Endometrium (tissue), 2 donors: Measurements from ENCODE around the gene FAM156A.
A peak's percentile ranks its signal among the peaks of the same experiment; 100 is the strongest.
"Not testable (repeated sequence)": the region's sequence is repeated elsewhere in the genome, so short reads cannot be mapped to it uniquely, and the experiment has no call there.

Experiments used
- FAIRE-seq: peaks from 2 replicates; lab custom pipeline; 2012; peaks lifted over from hg19 to GRCh38; lab: Jason Lieb, UNC
- donor health status: control.
- donor health status: control.

The FAM156A gene

DNA sequence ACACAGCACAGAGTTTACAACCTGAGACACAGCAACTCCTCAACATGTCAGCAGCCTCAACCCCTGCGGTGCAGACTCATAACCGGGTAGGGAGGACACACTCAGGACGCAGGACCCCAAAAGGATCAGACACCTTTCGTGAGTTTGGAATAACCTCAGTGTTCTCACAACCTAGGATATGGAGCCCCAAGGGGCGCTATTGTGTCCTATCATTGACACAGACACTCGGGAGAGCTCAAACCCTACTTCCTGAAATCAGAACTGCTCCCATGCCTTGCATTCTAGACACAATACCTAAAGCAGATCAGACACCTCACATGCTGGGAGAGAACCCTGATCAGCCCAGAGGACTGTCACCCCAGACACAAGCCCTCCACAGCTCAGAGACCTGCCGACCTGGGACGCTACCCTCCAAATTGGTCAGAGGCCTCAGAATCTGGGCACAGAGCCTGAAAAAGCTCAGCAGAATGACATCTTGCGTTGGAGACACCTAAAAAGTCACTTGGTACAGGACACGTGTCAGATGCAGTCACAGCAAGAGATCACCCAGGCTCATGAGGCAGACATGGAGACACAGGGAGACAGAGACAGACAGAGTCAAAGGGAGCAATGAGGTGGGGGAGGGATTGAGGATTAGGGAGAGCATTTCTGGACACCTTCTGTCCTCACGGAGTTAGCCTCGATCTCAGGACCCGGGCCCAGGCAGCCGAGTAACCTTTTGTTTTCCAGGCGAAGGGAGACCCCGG lies 8.8 kb upstream of the FAM156A start:
- FAIRE-seq, result not testable (repeated sequence)

DNA sequence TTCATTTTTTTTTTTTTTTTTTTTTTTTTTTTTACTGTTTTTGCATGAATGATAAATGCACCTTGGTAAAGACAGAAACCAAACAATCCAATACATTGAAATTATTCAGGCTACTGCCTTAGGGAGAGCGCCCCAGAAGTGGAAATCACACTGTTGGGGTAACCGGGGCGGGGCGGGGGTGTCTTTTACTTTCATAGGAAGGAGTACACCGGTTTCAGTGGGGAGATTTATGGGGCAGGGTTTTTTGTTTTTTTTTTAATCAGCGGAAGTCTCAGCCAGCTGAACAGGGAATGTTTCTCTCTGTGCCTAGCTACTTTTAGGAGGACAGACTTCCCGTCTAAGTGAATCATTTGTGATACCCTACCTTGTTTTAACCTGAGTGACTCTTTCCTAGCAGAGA lies 643 bp upstream of the FAM156A start:
- FAIRE-seq, result not testable (repeated sequence)

DNA sequence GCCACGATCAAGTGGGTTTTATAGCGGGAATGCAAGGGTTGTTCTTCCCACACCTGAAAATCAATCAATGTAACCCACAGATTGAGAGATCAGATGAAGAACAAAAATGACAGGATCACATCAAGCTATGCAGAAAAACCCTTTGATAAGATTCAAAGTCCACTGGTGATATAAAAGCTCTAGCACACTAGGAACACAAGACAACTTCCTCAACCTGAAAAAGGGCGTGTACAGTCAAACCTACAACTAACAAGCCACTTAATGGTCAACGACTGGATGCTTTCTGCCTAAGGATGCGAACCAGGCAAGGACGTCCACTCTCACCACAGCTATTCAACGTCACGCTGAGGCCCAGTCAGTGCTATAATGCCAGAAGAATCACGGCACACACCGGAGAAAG lies 8.4 kb downstream of the FAM156A start:
- not testable (repeated sequence) for FAIRE-seq

DNA sequence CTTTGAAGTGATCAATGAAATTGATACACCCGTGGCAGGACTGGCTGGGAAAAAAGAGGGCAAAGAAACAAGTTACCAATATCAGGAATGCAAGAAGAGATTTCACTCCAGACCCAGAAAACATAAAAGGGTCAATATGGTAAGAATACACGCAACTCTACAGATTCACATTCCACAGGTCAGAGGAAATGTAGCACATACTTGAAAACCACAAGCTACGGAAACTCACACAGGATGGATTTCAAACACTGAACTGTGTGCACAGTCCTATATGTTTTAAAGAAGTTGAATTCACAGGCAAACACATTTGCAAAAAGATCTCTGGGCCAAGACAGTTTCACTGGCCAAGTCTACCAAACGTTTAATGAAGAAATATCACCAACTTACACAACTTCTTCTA lies 9.0 kb downstream of the FAM156A start:
- FAIRE-seq, result not testable (repeated sequence)

DNA sequence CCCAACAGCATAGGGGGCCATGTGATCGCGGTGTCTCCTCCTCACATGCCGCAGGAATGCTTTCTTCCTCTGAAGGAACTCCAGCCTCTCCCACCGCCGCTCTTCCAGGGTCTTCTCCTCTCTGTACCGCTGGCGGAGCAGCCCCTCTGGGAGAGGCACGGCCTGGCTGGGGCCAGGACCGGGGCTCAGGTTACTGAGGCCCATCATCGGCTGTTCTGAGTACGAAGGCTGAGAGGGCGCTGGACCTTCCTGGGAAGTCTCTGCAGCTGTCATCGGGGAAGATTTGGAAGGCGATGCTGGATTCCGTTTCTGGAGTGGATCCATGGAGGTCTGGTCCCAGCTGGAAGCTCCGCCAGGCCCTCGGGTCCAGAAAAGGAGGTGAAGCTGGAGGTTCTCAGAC lies 10.1 kb downstream of the FAM156A start:
- not testable (repeated sequence) for FAIRE-seq

DNA sequence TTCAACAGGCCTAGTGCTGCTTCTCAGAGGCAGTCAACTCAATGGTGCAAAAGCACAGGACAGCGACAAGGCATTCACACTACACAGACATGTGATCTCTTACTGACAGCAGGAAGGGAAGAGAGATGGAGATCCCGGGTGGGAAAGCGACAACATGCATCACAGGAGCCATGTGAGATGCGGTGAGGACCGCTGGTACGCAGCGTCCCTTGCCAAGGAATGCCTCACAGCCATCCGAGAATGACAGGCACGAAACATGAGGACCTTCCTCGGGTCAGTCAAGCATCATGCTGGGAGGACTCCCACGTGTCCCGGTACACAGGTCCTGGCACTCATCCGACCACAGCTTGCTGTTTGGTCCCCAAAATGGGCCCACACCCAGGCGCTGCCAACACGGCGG lies 10.8 kb downstream of the FAM156A start:
- FAIRE-seq, result not testable (repeated sequence)

DNA sequence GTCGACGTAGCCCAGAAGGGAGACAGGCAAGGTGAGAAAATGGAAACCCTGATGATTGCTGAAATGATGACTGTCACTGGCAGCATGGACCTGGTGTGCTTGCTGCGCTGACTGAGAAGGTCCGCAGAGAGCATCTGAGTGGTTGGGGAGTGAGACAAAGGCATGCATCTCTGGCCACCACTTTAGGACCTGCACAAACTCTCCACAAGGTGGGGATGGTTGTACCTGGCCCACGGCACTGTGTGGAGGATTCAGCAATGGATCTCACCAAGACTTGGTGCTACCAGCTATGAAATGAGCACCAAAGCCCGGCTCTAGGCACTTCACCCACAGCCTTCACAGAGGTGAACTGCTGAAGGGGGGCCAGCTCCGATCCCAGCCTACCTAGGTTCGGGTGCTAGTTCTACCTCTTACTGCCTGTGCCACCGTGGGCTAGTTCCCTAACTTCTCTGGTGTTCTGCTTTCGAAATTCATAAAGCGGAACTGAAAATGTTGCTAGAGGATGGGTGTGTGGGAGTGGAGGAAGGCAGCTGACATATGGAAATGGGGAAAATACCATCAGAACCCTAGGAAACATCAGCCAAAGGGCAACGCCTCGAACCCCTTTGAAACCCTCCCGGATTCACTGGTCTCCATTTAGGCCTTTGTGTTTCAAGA lies 12.4 kb downstream of the FAM156A start:
- not testable (repeated sequence) for FAIRE-seq

DNA sequence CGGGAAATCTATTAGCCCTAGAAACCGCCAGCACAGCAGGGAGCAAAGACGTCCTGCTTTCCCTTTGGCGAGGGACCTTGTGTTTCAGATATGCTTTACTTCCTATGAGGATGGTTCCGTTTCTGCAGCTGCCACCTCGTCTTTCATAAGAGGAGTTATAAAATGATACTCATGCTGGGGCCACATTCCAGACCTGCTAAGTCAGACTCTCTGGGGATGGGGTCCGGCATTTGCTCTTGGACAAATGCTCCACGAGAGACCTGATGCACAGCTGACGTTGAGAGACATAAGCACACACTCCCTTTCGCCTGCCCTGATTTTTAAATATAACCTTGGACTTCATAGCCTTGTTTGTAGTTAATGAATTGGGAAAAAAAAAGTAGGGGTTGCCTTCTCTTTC lies 16.6 kb downstream of the FAM156A start:
- not testable (repeated sequence) for FAIRE-seq

DNA sequence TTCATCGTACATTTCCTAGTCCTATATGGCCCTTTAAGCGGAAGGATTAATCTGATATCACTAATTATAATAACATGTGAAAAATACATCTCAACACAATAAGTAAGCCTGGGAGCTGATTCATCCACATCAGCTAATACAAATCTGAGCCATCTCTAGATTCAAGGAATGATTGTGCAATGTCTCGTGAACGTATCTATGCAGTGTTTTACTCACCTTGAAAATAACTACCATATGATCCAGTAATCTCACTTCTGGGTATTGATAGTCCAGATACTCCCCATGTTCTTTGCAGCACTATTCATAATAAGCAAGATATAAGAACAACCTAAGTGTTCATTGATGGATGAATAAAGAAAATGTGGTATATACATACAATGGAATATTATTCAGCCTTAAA lies 17.6 kb downstream of the FAM156A start:
- not testable (repeated sequence) for FAIRE-seq

DNA sequence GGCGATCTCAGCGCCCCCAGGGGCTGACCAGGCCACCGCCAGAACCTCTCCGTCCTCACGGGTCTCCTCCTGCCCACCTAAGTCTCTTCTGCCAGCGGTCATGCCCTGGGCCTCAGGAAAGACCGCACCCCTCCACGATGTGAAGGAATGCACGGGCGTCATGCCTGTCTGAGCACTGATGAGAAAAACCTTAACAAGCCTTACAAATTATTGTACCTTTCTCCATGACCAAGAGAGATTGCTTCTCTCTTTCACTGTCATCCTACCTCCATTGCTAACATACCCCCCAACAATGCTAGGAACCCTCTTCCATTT lies 22.9 kb downstream of the FAM156A start:
- not testable (repeated sequence) for FAIRE-seq

DNA sequence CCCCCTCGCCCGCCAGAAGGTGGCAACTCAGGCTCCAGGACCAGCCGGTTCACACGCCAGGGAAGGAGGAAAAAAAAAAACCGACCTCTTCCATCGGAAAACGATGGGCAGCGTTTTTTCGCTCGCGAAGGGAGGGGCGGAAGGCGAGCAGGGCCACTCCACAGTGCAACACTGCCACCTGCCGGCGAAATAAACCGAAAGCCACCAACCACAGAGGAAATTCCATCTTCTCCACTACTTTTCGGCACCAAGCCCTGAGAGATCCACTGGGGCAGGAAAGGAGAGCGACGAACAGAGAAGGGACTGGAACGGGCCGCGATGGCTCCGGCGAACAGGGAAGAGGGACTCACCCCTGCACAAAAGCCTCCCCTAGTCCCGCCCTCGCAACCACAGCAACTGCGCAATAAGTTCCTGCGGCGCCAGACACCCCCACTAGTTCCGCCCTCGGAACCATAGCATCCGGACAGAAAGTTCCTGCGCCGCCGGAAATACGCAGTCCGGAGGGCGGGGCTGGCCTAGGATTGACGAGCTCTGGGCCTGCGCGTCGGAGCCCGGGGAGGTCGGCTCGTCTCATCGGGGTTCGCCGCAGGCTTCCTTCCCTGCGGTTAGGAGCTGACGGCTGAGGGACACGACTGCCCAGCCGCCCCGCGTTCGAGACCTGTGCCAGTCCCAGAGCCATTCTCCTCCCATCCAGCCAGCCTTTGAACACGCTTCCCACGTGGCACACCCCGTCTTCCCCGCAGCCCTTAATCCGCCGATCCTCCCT lies 23.4 kb downstream of the FAM156A start:
- FAIRE-seq, result peak; percentile 72

DNA sequence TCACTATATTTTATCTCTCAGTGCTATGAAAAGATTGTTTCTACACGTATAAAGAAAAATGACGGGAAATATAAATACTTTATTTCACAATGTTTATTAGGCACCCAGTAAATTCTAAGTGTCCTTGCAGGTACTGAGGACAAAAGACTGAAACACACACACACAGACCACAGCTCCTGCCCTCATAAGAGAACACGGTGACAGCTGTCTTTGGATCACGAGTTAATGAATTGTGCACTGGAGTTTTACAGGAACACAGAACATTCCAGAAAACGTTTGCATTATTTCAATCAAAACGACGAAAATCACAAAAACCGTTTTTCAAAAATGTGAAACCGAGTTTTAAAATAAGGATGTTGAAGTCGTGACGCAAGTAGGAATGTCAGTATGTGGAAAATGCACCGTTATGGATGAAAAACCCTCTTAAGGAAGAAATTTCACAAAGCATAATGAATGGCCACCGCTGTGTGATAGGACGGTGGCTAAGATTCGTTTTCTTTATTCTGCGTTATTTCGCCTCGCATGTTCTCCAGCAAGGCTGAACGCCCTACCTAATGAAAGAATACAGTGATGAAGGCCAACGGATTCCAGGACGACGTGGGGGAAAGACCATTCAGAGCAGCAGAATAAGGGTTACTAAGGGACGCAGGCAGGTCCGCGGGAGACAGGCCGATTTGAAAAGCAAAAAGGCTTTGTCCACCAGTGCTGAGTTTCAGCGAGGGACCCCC lies 24.2 kb downstream of the FAM156A start:
- no peak for FAIRE-seq

DNA sequence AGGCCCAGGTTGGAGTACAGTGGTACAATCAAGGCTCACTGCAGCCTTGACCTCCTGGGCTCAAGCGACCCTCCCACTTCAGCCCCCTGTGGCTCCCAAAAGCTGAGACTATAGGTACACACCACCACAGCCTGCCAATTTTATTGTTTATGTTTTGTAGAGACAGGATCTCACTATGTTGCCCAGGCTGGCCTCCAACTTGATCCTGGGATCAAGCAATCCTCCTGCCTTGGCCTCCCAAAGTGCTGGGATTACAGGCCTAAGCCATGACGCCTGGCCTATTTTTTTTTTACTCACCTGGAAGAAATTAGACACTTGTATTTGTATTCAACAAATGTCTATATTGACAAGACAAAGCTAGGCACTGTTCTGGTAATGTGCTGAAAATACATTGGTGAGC lies 25.1 kb downstream of the FAM156A start:
- no peak for FAIRE-seq

DNA sequence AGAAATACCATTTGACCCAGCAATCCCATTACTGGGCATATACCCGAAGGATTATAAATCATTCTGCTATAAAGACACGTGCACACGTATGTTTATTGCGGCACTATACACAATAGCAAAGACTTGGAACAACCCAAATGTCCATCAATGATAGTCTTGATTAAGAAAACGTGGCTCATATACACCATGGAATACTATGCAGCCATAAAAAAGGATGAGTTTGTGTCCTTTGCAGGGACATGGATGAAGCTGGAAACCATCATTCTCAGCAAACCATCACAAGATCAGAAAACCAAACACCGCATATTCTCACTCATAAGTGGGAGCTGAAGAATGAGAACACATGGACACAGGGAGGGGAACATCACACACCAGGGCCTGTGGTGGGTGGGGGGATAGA lies 28.1 kb downstream of the FAM156A start:
- FAIRE-seq, result not testable (repeated sequence)

DNA sequence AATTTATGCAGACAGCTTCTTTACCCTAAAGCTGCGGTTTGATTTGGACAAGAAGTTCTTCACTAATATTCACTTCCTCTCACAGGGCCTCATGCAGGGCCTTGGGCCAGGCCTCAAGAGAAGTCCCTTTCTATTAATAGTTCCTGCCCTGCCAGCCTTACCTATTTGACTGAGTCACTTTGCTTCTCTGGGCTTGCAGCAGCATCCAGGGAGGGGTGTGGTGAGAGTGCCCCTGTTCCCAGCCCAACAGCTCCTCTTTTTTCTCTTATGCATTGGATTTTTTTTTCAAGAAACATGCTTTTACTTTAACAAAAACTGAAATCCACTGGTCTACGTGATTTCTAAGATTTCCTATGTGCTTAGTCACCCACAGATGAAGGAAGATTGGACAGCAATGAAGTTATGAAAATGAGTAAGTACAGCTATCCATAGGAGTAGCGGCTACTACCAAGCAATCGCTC lies 34.5 kb downstream of the FAM156A start:
- no peak for FAIRE-seq

DNA sequence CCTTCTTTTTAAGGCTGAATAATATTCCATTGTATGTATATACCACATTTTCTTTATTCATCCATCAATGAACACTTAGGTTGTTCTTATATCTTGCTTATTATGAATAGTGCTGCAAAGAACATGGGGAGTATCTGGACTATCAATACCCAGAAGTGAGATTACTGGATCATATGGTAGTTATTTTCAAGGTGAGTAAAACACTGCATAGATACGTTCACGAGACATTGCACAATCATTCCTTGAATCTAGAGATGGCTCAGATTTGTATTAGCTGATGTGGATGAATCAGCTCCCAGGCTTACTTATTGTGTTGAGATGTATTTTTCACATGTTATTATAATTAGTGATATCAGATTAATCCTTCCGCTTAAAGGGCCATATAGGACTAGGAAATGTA lies 43.6 kb downstream of the FAM156A start:
- not testable (repeated sequence) for FAIRE-seq

DNA sequence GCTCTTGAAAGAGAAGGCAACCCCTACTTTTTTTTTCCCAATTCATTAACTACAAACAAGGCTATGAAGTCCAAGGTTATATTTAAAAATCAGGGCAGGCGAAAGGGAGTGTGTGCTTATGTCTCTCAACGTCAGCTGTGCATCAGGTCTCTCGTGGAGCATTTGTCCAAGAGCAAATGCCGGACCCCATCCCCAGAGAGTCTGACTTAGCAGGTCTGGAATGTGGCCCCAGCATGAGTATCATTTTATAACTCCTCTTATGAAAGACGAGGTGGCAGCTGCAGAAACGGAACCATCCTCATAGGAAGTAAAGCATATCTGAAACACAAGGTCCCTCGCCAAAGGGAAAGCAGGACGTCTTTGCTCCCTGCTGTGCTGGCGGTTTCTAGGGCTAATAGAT lies 44.6 kb downstream of the FAM156A start:
- FAIRE-seq, result not testable (repeated sequence)

DNA sequence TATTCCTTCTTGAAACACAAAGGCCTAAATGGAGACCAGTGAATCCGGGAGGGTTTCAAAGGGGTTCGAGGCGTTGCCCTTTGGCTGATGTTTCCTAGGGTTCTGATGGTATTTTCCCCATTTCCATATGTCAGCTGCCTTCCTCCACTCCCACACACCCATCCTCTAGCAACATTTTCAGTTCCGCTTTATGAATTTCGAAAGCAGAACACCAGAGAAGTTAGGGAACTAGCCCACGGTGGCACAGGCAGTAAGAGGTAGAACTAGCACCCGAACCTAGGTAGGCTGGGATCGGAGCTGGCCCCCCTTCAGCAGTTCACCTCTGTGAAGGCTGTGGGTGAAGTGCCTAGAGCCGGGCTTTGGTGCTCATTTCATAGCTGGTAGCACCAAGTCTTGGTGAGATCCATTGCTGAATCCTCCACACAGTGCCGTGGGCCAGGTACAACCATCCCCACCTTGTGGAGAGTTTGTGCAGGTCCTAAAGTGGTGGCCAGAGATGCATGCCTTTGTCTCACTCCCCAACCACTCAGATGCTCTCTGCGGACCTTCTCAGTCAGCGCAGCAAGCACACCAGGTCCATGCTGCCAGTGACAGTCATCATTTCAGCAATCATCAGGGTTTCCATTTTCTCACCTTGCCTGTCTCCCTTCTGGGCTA lies 48.9 kb downstream of the FAM156A start:
- FAIRE-seq, result not testable (repeated sequence)

DNA sequence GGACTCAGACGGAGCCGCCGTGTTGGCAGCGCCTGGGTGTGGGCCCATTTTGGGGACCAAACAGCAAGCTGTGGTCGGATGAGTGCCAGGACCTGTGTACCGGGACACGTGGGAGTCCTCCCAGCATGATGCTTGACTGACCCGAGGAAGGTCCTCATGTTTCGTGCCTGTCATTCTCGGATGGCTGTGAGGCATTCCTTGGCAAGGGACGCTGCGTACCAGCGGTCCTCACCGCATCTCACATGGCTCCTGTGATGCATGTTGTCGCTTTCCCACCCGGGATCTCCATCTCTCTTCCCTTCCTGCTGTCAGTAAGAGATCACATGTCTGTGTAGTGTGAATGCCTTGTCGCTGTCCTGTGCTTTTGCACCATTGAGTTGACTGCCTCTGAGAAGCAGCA lies 50.4 kb downstream of the FAM156A start:
- FAIRE-seq, result not testable (repeated sequence)

DNA sequence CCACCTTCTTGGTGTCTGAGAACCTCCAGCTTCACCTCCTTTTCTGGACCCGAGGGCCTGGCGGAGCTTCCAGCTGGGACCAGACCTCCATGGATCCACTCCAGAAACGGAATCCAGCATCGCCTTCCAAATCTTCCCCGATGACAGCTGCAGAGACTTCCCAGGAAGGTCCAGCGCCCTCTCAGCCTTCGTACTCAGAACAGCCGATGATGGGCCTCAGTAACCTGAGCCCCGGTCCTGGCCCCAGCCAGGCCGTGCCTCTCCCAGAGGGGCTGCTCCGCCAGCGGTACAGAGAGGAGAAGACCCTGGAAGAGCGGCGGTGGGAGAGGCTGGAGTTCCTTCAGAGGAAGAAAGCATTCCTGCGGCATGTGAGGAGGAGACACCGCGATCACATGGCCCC lies 51.2 kb downstream of the FAM156A start:
- FAIRE-seq, result not testable (repeated sequence)

DNA sequence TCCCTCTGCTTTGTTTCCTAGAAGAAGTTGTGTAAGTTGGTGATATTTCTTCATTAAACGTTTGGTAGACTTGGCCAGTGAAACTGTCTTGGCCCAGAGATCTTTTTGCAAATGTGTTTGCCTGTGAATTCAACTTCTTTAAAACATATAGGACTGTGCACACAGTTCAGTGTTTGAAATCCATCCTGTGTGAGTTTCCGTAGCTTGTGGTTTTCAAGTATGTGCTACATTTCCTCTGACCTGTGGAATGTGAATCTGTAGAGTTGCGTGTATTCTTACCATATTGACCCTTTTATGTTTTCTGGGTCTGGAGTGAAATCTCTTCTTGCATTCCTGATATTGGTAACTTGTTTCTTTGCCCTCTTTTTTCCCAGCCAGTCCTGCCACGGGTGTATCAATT lies 52.2 kb downstream of the FAM156A start:
- FAIRE-seq, result not testable (repeated sequence)

DNA sequence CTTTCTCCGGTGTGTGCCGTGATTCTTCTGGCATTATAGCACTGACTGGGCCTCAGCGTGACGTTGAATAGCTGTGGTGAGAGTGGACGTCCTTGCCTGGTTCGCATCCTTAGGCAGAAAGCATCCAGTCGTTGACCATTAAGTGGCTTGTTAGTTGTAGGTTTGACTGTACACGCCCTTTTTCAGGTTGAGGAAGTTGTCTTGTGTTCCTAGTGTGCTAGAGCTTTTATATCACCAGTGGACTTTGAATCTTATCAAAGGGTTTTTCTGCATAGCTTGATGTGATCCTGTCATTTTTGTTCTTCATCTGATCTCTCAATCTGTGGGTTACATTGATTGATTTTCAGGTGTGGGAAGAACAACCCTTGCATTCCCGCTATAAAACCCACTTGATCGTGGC lies 52.8 kb downstream of the FAM156A start:
- FAIRE-seq, result not testable (repeated sequence)
